Transverse colon (tissue), 4 donors: ENCODE results near the gene CNTN5.

Experiments
- CTCF ChIP-seq, 5 experiments: fragments of 200-600 bp in 3 of 5; fragments of 450-650 bp in 2 of 5; sonication (generic) in 3 of 5; IDR thresholded peaks; 1 replicate in 2 of 5; 2 replicates in 3 of 5; pipeline ENCODE4 v1.5.1; 2016 to 2017; ENCODE audit warnings: antibody characterized with exemption in 5 of 5, inconsistent platforms in 3 of 5, mild to moderate bottlenecking in 2 of 5, moderate library complexity in 1 of 5
- POLR2A ChIP-seq: fragments of 450-650 bp; IDR thresholded peaks from one replicate; pipeline ENCODE4 v1.6.1; 2016; ENCODE audit warnings: antibody characterized with exemption, mild to moderate bottlenecking, moderate library complexity
- POLR2AphosphoS5 ChIP-seq, 3 donors: sonication (generic); formaldehyde crosslinking; IDR thresholded peaks; one replicate each; pipeline ENCODE4 v1.6.1; 2016; ENCODE audit warnings: antibody characterized with exemption in 3 of 3

DNA sequence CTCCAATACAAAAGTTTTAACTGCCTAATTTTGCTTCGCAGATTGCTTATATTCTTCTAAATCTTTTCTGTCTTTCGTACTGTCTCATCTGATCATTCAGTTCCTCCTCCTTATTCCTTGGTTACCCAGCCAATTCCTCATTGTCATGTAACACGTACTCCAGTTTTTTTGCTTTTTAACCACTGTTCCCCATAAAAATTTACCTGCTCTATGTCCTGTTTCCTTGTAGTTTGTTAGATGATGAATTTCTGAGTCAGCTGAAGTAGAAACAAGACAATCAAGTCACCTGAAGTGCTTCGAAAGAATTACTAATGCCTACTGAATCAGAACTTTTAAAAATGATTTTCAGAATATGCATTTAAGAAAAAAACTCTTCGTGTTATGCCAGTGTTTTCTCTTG lies 150.6 kb downstream of the CNTN5 start:
- no peak for TF ChIP-seq POLR2A
- TF ChIP-seq POLR2AphosphoS5 (IDR thresholded peaks at IDR 0.05) = no peak
- TF ChIP-seq CTCF (IDR thresholded peaks at IDR 0.05) = no peak
